CD14-positive monocyte (primary cell): ENCODE data around the gene ADAMTS17. TPM values are rescaled to one million over a fixed set of nuclear protein-coding genes. Genes with fewer than 3 reads are reported as not detected.
"Not testable (repeated sequence)": the region's sequence is repeated elsewhere in the genome, so short reads cannot be mapped to it uniquely, and the experiment has no call there.

ENCODE experiments used
- DNase-seq, 3 donors: peaks; one replicate each; pipeline ENCODE4 v3.0.0-alpha.2; 2011 to 2022
- H2AFZ ChIP-seq: 2 replicates; pipeline ENCODE4 v1.6.0; 2012; ENCODE audit warnings: mild to moderate bottlenecking, low read depth, low read length, inconsistent platforms; ENCODE audit not compliant: insufficient read depth, poor library complexity, severe bottlenecking
- H3K27ac ChIP-seq, 2 donors: 1 replicate in 1 of 2; 2 replicates in 1 of 2; pipeline ENCODE4 v1.5.1; 2012 to 2013; ENCODE audit warnings: low read length in 2 of 2, control low read depth in 1 of 2, inconsistent platforms in 1 of 2, low read depth in 1 of 2, mild to moderate bottlenecking in 1 of 2
- H3K27me3 ChIP-seq, 2 donors: one replicate each; pipeline versions ENCODE4 v1.6.0 to v1.6.1; 2011 to 2013; ENCODE audit warnings: low read length in 2 of 2; ENCODE audit not compliant: control insufficient read depth in 2 of 2, insufficient read depth in 2 of 2
- H3K36me3 ChIP-seq, 2 donors: replicated peaks in 1 of 2; 1 replicate in 1 of 2; 2 replicates in 1 of 2; pipeline versions ENCODE4 v1.5.1 to v1.6.1; 2012 to 2013; ENCODE audit warnings: low read length in 2 of 2, control low read depth in 1 of 2, inconsistent platforms in 1 of 2, mild to moderate bottlenecking in 1 of 2; ENCODE audit not compliant: insufficient read depth in 2 of 2, control insufficient read depth in 1 of 2
- H3K4me1 ChIP-seq, 2 donors: 1 replicate in 1 of 2; 2 replicates in 1 of 2; pipeline versions ENCODE4 v1.5.1 to v1.6.1; 2012 to 2013; ENCODE audit warnings: low read length in 2 of 2, control low read depth in 1 of 2, inconsistent platforms in 1 of 2, mild to moderate bottlenecking in 1 of 2, moderate library complexity in 1 of 2; ENCODE audit not compliant: insufficient read depth in 2 of 2, control insufficient read depth in 1 of 2
- H3K4me2 ChIP-seq: replicated peaks from 2 replicates; pipeline ENCODE3; 2012; ENCODE audit warnings: low read length, moderate library complexity, mild to moderate bottlenecking; ENCODE audit not compliant: poor library complexity, severe bottlenecking; ENCODE audit errors: extremely low read depth
- H3K4me3 ChIP-seq, 3 experiments: fragments of 200-600 bp in 1 of 3; sonication (generic) in 1 of 3; replicated peaks in 1 of 3; 1 replicate in 2 of 3; 2 replicates in 1 of 3; pipeline ENCODE4 v1.5.1; 2011 to 2013; ENCODE audit warnings: low read length in 3 of 3, mild to moderate bottlenecking in 3 of 3, control low read depth in 2 of 3, low read depth in 2 of 3, inconsistent platforms in 1 of 3, moderate library complexity in 1 of 3
- H3K79me2 ChIP-seq: 2 replicates; pipeline ENCODE4 v1.6.0; 2012; ENCODE audit warnings: mild to moderate bottlenecking, control low read depth, inconsistent platforms, low read length, moderate library complexity; ENCODE audit not compliant: insufficient read depth
- H3K9ac ChIP-seq: 2 replicates; pipeline ENCODE4 v1.6.0; 2017; ENCODE audit warnings: low read length, mild to moderate bottlenecking; ENCODE audit not compliant: insufficient read depth, poor library complexity, severe bottlenecking
- H3K9me3 ChIP-seq, 2 donors: replicated peaks in 1 of 2; 1 replicate in 1 of 2; 2 replicates in 1 of 2; pipeline versions ENCODE4 v1.5.1 to v1.6.1; 2012 to 2013; ENCODE audit warnings: low read length in 2 of 2, control low read depth in 1 of 2; ENCODE audit not compliant: control insufficient read depth in 1 of 2, insufficient read depth in 1 of 2
- H4K20me1 ChIP-seq: 2 replicates; pipeline ENCODE4 v1.6.0; 2012; ENCODE audit warnings: mild to moderate bottlenecking, low read length, control low read depth, moderate library complexity; ENCODE audit not compliant: insufficient read depth
- H3K27ac Mint-ChIP-seq, 7 donors: one replicate each; pipeline ENCODE4 v1.8.0; 2020; ENCODE audit warnings: mild to moderate bottlenecking in 7 of 7, mixed read lengths in 7 of 7, moderate library complexity in 6 of 7, inconsistent platforms in 2 of 7
- H3K27me3 Mint-ChIP-seq, 3 donors: one replicate each; pipeline ENCODE4 v1.8.0; 2021 to 2022; ENCODE audit warnings: low read depth in 3 of 3, mild to moderate bottlenecking in 3 of 3, mixed read lengths in 3 of 3, moderate library complexity in 3 of 3, inconsistent platforms in 1 of 3
- H3K36me3 Mint-ChIP-seq, 2 donors: one replicate each; pipeline ENCODE4 v1.8.0; 2020; ENCODE audit warnings: mixed read lengths in 2 of 2, inconsistent platforms in 1 of 2, mild to moderate bottlenecking in 1 of 2
- H3K4me1 Mint-ChIP-seq: one replicate; pipeline ENCODE4 v1.8.0; 2020; ENCODE audit warnings: mild to moderate bottlenecking, mixed read lengths
- H3K4me3 Mint-ChIP-seq, 2 donors: one replicate each; pipeline ENCODE4 v1.8.0; 2020; ENCODE audit warnings: mild to moderate bottlenecking in 2 of 2, mixed read lengths in 2 of 2, moderate library complexity in 1 of 2
- H3K9me3 Mint-ChIP-seq, 7 donors: one replicate each; pipeline ENCODE4 v1.8.0; 2020 to 2022; ENCODE audit warnings: mixed read lengths in 7 of 7, mild to moderate bottlenecking in 6 of 7, moderate library complexity in 6 of 7, inconsistent platforms in 2 of 7
- WGBS: methylation state at CpG from one replicate; pipeline ENCODE4 v1.1.5; 2013; ENCODE audit warnings: missing lambda C conversion rate; ENCODE audit not compliant: insufficient coverage; 5-methylcytosine and 5-hydroxymethylcytosine counted together
- intact Hi-C, 2 donors: fragments of 100-400 bp; cut with micrococcal nuclease; formaldehyde crosslinking; loops; one replicate each; pipeline versions ENCODE4 v1.15.0 to v1.15.1; 2023
- polyA plus RNA-seq, 3 donors: library from polyadenylated mRNA; depleted of rRNA in 1 of 3; unstranded in 2 of 3; stranded (reverse) in 1 of 3; fragments of 300-500 nt in 2 of 3; fragments of >200 nt in 1 of 3; fragmentation: Illumina TruSeq in 2 of 3; gene quantifications; 1 replicate in 2 of 3; 2 replicates in 1 of 3; pipeline ENCODE4 v1.2.3, GENCODE V29; 2012 to 2021
- TF ChIP-seq, protein P1 (sequence below): fragments of 200-600 bp; IDR thresholded peaks from one replicate; pipeline ENCODE4 v1.8.0; 2022; ENCODE audit warnings: antibody characterized with exemption, mild to moderate bottlenecking

The ADAMTS17 gene
- polyA plus RNA-seq, 3 donors: 0.03 to 0.25 TPM; not detected in 1

GRCh38 chr15:100092034-100092433 lies 249.7 kb downstream of the ADAMTS17 start:
- Histone ChIP-seq H3K27me3 (no peaks in the 10 kb centered on the region), H3K9me3 (no peaks in the 10 kb centered on the region), H3K4me2 (no peak overlapping the region), H4K20me1 (no peaks in the 10 kb centered on the region), H3K79me2 (no peaks in the 10 kb centered on the region), H3K9ac (no peak overlapping the region), H2AFZ (no peak overlapping the region), H3K36me3 (no peaks in the 10 kb centered on the region), H3K27ac (no peak overlapping the region), H3K4me1 (no peaks in the 10 kb centered on the region), H3K4me3 (no peak overlapping the region)
- Mint-ChIP-seq H3K9me3 (peaks cover 0 to 12% (median 6%) of the 10 kb centered on the region in 7 donors), H3K27me3 (peaks cover under 1 to 4% (median 3%) of the 10 kb centered on the region in 3 donors), H3K4me3 (no peak overlapping the region), H3K27ac (no peak overlapping the region), H3K36me3 (no peaks in the 10 kb centered on the region), H3K4me1 (no peaks in the 10 kb centered on the region)
- intact Hi-C loops: no loop called here
- 92% methylated on average over 4 of the region's 9 CpGs for WGBS
- DNase-seq: no peak
- TF ChIP-seq, protein P1, sequence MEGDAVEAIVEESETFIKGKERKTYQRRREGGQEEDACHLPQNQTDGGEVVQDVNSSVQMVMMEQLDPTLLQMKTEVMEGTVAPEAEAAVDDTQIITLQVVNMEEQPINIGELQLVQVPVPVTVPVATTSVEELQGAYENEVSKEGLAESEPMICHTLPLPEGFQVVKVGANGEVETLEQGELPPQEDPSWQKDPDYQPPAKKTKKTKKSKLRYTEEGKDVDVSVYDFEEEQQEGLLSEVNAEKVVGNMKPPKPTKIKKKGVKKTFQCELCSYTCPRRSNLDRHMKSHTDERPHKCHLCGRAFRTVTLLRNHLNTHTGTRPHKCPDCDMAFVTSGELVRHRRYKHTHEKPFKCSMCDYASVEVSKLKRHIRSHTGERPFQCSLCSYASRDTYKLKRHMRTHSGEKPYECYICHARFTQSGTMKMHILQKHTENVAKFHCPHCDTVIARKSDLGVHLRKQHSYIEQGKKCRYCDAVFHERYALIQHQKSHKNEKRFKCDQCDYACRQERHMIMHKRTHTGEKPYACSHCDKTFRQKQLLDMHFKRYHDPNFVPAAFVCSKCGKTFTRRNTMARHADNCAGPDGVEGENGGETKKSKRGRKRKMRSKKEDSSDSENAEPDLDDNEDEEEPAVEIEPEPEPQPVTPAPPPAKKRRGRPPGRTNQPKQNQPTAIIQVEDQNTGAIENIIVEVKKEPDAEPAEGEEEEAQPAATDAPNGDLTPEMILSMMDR: no peak

DNA sequence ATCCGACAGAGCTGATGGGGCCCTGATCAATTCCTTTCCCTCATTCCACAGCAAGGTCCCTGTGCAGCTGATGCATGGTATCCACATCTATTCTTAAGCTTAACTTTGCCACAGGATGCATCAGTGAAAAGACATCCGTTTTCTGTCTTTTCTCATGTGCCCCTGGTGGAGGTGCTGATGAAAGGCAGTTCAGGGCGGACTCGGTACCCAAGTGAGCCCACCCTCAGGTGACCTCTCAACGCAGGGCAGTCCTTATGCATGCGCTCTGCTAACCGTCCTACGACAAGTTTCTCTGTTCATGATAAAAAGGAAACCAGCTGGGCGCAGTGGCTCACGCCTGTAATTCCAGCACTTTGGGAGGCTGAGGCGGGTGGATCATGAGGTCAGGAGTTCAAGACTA lies 251.4 kb downstream of the ADAMTS17 start:
- Mint-ChIP-seq H3K27me3 (peaks cover 4 to 5% (median 4%) of the 10 kb centered on the region in 3 donors), H3K27ac (no peak overlapping the region), H3K9me3 (peaks cover 3 to 19% (median 8%) of the 10 kb centered on the region in 7 donors), H3K36me3 (no peaks in the 10 kb centered on the region), H3K4me3 (no peak overlapping the region), H3K4me1 (no peaks in the 10 kb centered on the region)
- H4K20me1 ChIP-seq: no peaks in the 10 kb centered on the region
- H3K27ac ChIP-seq: no peak overlapping the region
- no peak overlapping the region for H3K4me3 ChIP-seq
- no peak overlapping the region for H3K9ac ChIP-seq
- TF ChIP-seq, protein P1: no peak
- intact Hi-C loops: no loop called here
- H3K4me1 ChIP-seq: no peaks in the 10 kb centered on the region
- no peaks in the 10 kb centered on the region for H3K27me3 ChIP-seq
- no peak for DNase-seq
- H3K4me2 ChIP-seq: no peak overlapping the region
- WGBS: 92% methylated on average over 6 of the region's 11 CpGs
- H3K36me3 ChIP-seq: no peaks in the 10 kb centered on the region
- H3K9me3 ChIP-seq: no peaks in the 10 kb centered on the region
- H2AFZ ChIP-seq: no peak overlapping the region
- H3K79me2 ChIP-seq: no peaks in the 10 kb centered on the region

DNA sequence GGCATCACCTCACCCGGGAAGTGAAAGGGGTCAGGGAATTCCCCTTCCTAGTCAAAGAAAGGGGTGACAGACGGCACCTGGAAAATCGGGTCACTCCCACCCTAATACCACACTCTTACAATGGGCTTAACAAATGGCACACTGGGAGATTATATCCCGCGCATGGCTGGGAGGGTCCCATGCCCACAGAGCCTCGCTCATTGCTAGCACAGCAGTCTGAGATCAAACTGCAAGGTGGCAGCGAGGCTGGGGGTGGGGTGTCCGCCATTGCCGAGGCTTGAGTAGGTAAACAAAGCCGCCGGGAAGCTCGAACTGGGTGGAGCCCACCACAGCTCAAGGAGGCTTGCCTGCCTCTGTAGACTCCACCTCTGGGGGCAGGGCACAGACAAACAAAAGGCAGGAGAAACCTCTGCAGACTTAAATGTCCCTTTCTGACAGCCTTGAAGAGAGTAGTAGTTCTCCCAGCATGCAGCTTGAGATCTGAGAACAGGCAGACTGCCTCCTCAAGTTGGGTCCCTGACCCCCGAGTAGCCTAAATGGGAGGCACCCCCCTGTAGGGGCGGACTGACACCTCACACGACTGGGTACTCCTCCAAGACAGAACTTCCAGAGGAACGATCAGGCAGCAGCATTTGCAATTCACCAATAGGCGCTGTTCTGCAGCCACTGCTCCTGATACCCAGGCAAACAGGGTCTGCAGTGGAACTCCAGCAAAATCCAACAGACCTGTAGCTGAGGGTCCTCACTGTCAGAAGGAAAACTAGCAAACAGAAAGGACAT lies 257.5 kb downstream of the ADAMTS17 start:
- H3K4me3 ChIP-seq, H3K27ac ChIP-seq, H3K27ac Mint-ChIP-seq, H2AFZ ChIP-seq, H3K4me3 Mint-ChIP-seq, H3K36me3 ChIP-seq, H3K27me3 ChIP-seq, H4K20me1 ChIP-seq, H3K4me1 ChIP-seq, DNase-seq, H3K9me3 ChIP-seq, H3K4me1 Mint-ChIP-seq, H3K79me2 ChIP-seq, H3K36me3 Mint-ChIP-seq, intact Hi-C loops, H3K9ac ChIP-seq, H3K4me2 ChIP-seq: not testable (repeated sequence)
- Mint-ChIP-seq H3K27me3 (peaks cover 3 to 12% (median 6%) of the 10 kb centered on the region in 3 donors), H3K9me3 (peaks cover 10 to 42% (median 24%) of the 10 kb centered on the region in 7 donors)
- 80% methylated on average over 7 of the region's 17 CpGs for WGBS
